C1 segment of cervical spinal cord (tissue), 14 donors: ENCODE results near the gene OLFM1.
"Not testable (repeated sequence)": the region's sequence is repeated elsewhere in the genome, so short reads cannot be mapped to it uniquely, and the experiment has no call there.

Experiments
- DNase-seq, 14 donors: peaks; one replicate each; lab custom pipeline; 2025; lab: John Stamatoyannopoulos, UW

Gene OLFM1

GRCh38 chr9:135105938-135106491 lies 18.5 kb downstream of the OLFM1 start:
- DNase-seq: no peak

- no peak for DNase-seq
Observed at GRCh38 chr9:135106551-135107270, 19.2 kb downstream of the OLFM1 start.

GRCh38 chr9:135107581-135108235 lies 20.2 kb downstream of the OLFM1 start:
- no peak for DNase-seq

GRCh38 chr9:135108831-135109510 lies 21.5 kb downstream of the OLFM1 start:
- no peak for DNase-seq

- DNase-seq: no peak
Observed at GRCh38 chr9:135109650-135110049, 22.2 kb downstream of the OLFM1 start.

GRCh38 chr9:135110416-135110815 lies 22.9 kb downstream of the OLFM1 start:
- no peak for DNase-seq

GRCh38 chr9:135111600-135111999 lies 24.1 kb downstream of the OLFM1 start:
- not testable (repeated sequence) for DNase-seq

- DNase-seq: no peak
Observed at GRCh38 chr9:135116371-135116770, 28.9 kb downstream of the OLFM1 start.

GRCh38 chr9:135116881-135117280 lies 29.4 kb downstream of the OLFM1 start:
- no peak for DNase-seq

- no peak for DNase-seq
Observed at GRCh38 chr9:135117281-135117680, 29.8 kb downstream of the OLFM1 start.

- DNase-seq: no peak
Observed at GRCh38 chr9:135119496-135120064, 32.1 kb downstream of the OLFM1 start.

GRCh38 chr9:135120249-135120648 lies 32.8 kb downstream of the OLFM1 start:
- DNase-seq: no peak

GRCh38 chr9:135122316-135122715 lies 34.8 kb downstream of the OLFM1 start:
- no peak for DNase-seq

- DNase-seq: no peak
Observed at GRCh38 chr9:135123126-135123772, 35.8 kb downstream of the OLFM1 start.

GRCh38 chr9:135123773-135124134 lies 36.3 kb downstream of the OLFM1 start:
- DNase-seq: peak in 6 of 14 donors; percentile 13 to 81 (median 50)

- peak in 6 of 14 donors; percentile 5 to 84 (median 21) for DNase-seq
Observed at GRCh38 chr9:135126451-135127187, 39.2 kb downstream of the OLFM1 start.

GRCh38 chr9:135127718-135128670 lies 40.5 kb downstream of the OLFM1 start:
- peak in 1 of 14 donors; percentile 16 for DNase-seq

GRCh38 chr9:135129137-135129695 lies 41.7 kb downstream of the OLFM1 start:
- DNase-seq: no peak
